D721Med (cell line): Measurements from ENCODE around the gene R3HDM2.
A peak's percentile ranks its signal among the peaks of the same experiment; 100 is the strongest.

Experiments used
- DNase-seq: peaks from one replicate; pipeline ENCODE4 v3.0.0; 2011; ENCODE audit warnings: low spot score; ENCODE audit not compliant: insufficient read length
- FAIRE-seq: peaks from 2 replicates; lab custom pipeline; 2011; peaks lifted over from hg19 to GRCh38; lab: Jason Lieb, UNC
- TF ChIP-seq, protein P1 (sequence below): IDR thresholded peaks from 2 replicates; pipeline ENCODE4 v1.5.1; 2012; ENCODE audit warnings: mild to moderate bottlenecking, control low read depth; ENCODE audit not compliant: insufficient read depth; ENCODE audit errors: missing control alignments

Gene R3HDM2

DNA sequence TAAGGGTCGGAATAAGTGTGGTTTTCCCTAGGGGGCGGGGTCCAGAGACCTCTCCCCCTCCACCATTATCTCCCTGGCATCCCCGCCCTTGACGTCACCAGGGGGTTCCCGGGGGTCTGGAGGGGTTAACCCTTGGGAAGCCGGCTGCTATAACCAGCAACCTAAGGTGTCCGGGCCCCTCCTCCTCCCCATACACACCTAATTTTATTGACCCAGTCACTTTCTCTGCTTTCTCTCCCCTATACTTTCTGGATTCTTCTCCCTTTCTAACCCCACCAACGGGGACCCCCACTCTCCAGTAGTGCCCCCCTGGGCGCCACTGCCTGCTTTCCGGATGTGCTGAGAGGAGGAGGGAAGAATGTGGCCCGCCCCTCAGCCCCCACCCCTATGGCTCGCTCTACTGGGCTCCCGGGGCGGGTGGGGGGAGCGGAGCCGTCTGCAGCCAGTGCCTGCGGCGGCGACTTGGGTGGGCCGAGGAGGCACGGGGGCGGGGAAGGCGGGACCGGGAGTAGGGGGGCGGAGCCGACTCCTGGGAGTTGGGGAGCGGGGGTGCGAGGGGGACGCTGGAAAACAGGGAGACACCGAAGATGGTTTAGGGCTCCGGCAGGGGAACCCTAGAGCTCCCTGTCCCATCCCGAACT is 30.6 kb upstream of the R3HDM2 start:
- FAIRE-seq (no peak), DNase-seq (no peak)
- TF ChIP-seq, protein P1, sequence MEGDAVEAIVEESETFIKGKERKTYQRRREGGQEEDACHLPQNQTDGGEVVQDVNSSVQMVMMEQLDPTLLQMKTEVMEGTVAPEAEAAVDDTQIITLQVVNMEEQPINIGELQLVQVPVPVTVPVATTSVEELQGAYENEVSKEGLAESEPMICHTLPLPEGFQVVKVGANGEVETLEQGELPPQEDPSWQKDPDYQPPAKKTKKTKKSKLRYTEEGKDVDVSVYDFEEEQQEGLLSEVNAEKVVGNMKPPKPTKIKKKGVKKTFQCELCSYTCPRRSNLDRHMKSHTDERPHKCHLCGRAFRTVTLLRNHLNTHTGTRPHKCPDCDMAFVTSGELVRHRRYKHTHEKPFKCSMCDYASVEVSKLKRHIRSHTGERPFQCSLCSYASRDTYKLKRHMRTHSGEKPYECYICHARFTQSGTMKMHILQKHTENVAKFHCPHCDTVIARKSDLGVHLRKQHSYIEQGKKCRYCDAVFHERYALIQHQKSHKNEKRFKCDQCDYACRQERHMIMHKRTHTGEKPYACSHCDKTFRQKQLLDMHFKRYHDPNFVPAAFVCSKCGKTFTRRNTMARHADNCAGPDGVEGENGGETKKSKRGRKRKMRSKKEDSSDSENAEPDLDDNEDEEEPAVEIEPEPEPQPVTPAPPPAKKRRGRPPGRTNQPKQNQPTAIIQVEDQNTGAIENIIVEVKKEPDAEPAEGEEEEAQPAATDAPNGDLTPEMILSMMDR = no peak

DNA sequence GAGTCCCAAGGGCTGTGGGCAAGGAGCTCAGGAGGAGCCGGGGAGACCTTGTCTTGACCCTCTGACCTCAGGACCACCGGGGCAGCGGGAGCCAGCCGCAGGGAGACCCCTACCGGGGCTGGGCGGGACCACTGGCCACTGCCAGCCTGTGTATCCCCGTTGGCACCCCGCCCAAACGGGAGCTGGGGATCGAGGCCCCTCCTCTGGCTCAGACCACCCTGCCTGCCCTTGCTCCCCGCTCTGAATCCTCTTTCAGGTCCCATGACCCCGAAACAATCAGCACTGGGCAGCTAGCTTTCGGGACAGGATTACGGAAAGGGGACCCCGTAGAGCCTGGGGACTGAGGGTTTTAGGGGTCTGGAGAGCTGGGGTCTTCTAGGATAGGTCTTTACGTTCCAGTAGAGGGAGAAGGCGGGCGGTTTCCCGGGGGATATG is 30.0 kb upstream of the R3HDM2 start:
- no peak for FAIRE-seq
- TF ChIP-seq, protein P1 = no peak
- no peak for DNase-seq

- TF ChIP-seq, protein P1 = no peak
- DNase-seq = no peak
- FAIRE-seq = no peak
Measured at GRCh38 chr12:57460468-57460784, 29.6 kb upstream of the R3HDM2 start.

DNA sequence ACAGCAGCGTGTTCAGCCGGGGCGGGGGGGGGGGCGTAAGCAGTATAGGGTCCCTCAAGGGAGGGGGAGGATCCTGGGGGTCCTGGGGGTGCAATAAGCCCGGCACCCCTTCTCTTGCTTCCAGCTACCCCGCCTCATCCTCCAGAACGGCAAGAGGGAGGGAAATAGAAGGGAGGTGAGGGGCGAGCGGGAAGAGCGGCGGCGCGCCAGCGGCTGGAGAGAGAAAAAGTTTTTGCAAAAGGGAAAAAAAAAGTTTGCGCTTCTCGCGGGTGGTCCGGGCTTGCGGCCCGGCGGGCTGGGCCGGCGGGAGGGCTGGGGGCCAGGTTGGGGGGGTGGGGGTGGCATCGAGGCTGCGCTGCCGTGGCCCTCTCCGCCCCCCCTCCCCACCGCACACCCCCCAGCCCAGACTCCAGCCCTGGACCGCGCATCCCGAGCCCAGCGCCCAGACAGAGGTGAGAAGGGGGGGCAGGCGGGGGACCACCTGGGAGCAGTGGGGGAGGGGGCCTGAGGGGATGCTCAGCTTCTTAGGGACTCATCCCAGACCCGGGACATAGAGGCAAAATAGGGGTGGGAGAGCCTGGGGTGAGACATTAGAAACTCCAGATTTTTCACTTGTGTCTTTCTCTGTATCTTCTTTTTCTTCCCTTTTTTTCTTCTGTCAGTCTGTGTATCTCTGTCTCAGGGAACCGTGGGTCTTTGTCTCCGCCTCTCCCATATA is 29.1 kb upstream of the R3HDM2 start, which contains the start of gene GLI1:
Gene GLI1, plus strand, starts transcription at position 36 of the 718 bp plus-strand sequence. CDS start 3,907 bp downstream, outside the sequence.
- no peak for FAIRE-seq
- TF ChIP-seq, protein P1 = no peak
- no peak for DNase-seq

GRCh38 chr12:57459055-57459749 is 28.4 kb upstream of the R3HDM2 start:
- TF ChIP-seq, protein P1 = peak; percentile 97
- FAIRE-seq (no peak), DNase-seq (peak; percentile 72)

- TF ChIP-seq, protein P1 = no peak
- no peak for FAIRE-seq
- no peak for DNase-seq
Measured at GRCh38 chr12:57458665-57459054, 27.8 kb upstream of the R3HDM2 start.
